Transverse colon (tissue), 4 donors: ENCODE results near the gene PAK2. TPM values are rescaled to one million over a fixed set of nuclear protein-coding genes. Genes with fewer than 3 reads are reported as not detected.

Source experiments
- DNase-seq: peaks from one replicate; pipeline ENCODE4 v3.0.0-alpha.2; 2019
- H3K27ac ChIP-seq, 4 donors: fragments of 200-600 bp; sonication (generic); 2 replicates each; pipeline ENCODE4 v1.5.1; 2016 to 2018; ENCODE audit warnings: inconsistent platforms in 4 of 4
- H3K27me3 ChIP-seq: fragments of 200-600 bp; sonication (generic); 2 replicates; pipeline ENCODE4 v1.5.1; 2017; ENCODE audit warnings: inconsistent platforms
- H3K36me3 ChIP-seq, 4 donors: fragments of 200-600 bp; sonication (generic); 2 replicates each; pipeline ENCODE4 v1.5.1; 2017 to 2019; ENCODE audit warnings: inconsistent platforms in 4 of 4
- H3K4me1 ChIP-seq, 4 donors: fragments of 200-600 bp; sonication (generic); 2 replicates each; pipeline ENCODE4 v1.5.1; 2017 to 2020; ENCODE audit warnings: inconsistent platforms in 4 of 4
- H3K4me3 ChIP-seq, 4 donors: fragments of 200-600 bp; sonication (generic); 1 replicate in 1 of 4; 2 replicates in 3 of 4; pipeline versions ENCODE4 v1.5.1 to v1.6.1; 2017 to 2019; ENCODE audit warnings: inconsistent platforms in 4 of 4
- H3K9me3 ChIP-seq, 2 donors: fragments of 200-600 bp; sonication (generic); 2 replicates each; pipeline ENCODE4 v1.5.1; 2017 to 2019; ENCODE audit warnings: inconsistent platforms in 2 of 2
- CTCF ChIP-seq, 5 experiments: fragments of 200-600 bp in 3 of 5; fragments of 450-650 bp in 2 of 5; sonication (generic) in 3 of 5; IDR thresholded peaks; 1 replicate in 2 of 5; 2 replicates in 3 of 5; pipeline ENCODE4 v1.5.1; 2016 to 2017; ENCODE audit warnings: antibody characterized with exemption in 5 of 5, inconsistent platforms in 3 of 5, mild to moderate bottlenecking in 2 of 5, moderate library complexity in 1 of 5
- EP300 ChIP-seq: sonication (generic); formaldehyde crosslinking; IDR thresholded peaks from one replicate; pipeline ENCODE4 v1.6.1; 2017; ENCODE audit warnings: antibody characterized with exemption, low read depth
- POLR2A ChIP-seq: fragments of 450-650 bp; IDR thresholded peaks from one replicate; pipeline ENCODE4 v1.6.1; 2016; ENCODE audit warnings: antibody characterized with exemption, mild to moderate bottlenecking, moderate library complexity
- POLR2AphosphoS5 ChIP-seq, 3 donors: sonication (generic); formaldehyde crosslinking; IDR thresholded peaks; one replicate each; pipeline ENCODE4 v1.6.1; 2016; ENCODE audit warnings: antibody characterized with exemption in 3 of 3
- WGBS, 2 donors: methylation state at CpG; one replicate each; pipeline ENCODE4 v1.1.5; 2018; ENCODE audit warnings: low coverage in 1 of 2; 5-methylcytosine and 5-hydroxymethylcytosine counted together
- in situ Hi-C, 4 donors: fragments of 200-750 bp; cut with MboI; loops; one replicate each; pipeline versions ENCODE4 v1.15.0 to v1.15.1; 2017; ENCODE audit warnings: low sequenced_read_pairs in 3 of 4, low pct_ligation_motif_present in 1 of 4, low pct_unique_long_range_greater_than_20kb in 1 of 4
- intact Hi-C: fragments of 100-400 bp; cut with DNase I; formaldehyde crosslinking; loops from one replicate; pipeline ENCODE4 v1.15.1; 2023; ENCODE audit warnings: low total_unique reads
- total RNA-seq, 4 donors: library from RNA; depleted of rRNA; stranded (reverse); fragments of >200 nt; gene quantifications; one replicate each; pipeline ENCODE4 v1.1.0, GENCODE V29; 2016

PAK2 gene
- total RNA-seq, 4 donors from 2014 or later = 16.3 to 54.5 (median 36.7) TPM

GRCh38 chr3:196753201-196753600 lies 13.5 kb downstream of the PAK2 start:
- no peaks in the 10 kb centered on the region for H3K27me3 ChIP-seq
- no peak for DNase-seq

GRCh38 chr3:196754091-196754981 lies 14.7 kb downstream of the PAK2 start:
- peaks cover 0 to 6% of the 10 kb centered on the region in 2 donors for H3K9me3 ChIP-seq
- peak overlapping the region; percentile 41 to 70 (median 66) for H3K27ac ChIP-seq
- H3K4me3 ChIP-seq = no peak overlapping the region
- H3K27me3 ChIP-seq = no peaks in the 10 kb centered on the region
- WGBS, 2 donors = 28 to 54% methylated on average over 2 to 9 of the region's 9 CpGs
- in situ Hi-C loops (no loop called here), intact Hi-C loops (no loop called here)
- peaks cover 0 to 31% (median 15%) of the 10 kb centered on the region in 4 donors for H3K4me1 ChIP-seq
- TF ChIP-seq POLR2A (no peak), CTCF (IDR thresholded peaks at IDR 0.05) (no peak), EP300 (no peak), POLR2AphosphoS5 (IDR thresholded peaks at IDR 0.05) (no peak)
- H3K36me3 ChIP-seq = no peaks in the 10 kb centered on the region
- peak; percentile 45 for DNase-seq

More at GRCh38 chr3:196753201-196753600, 13.5 kb downstream of the PAK2 start:
- WGBS, 2 donors = 94 to 100% methylated on average over 1 to 8 of the region's 8 CpGs
- Histone ChIP-seq H3K9me3 (peaks cover 0 to 6% of the 10 kb centered on the region in 2 donors), H3K4me1 (peaks cover 0 to 29% (median 15%) of the 10 kb centered on the region in 4 donors), H3K27ac (peak overlapping the region in 1 of 4 donors; percentile 70), H3K36me3 (no peaks in the 10 kb centered on the region), H3K4me3 (no peak overlapping the region)
- no peak for TF ChIP-seq CTCF (IDR thresholded peaks at IDR 0.05)
- no peak for TF ChIP-seq POLR2A
- TF ChIP-seq POLR2AphosphoS5 (IDR thresholded peaks at IDR 0.05) = no peak
- TF ChIP-seq EP300 = no peak
- intact Hi-C loops (no loop called here), in situ Hi-C loops (no loop called here)

GRCh38 chr3:196756732-196757131 lies 17.1 kb downstream of the PAK2 start:
- in situ Hi-C loops = no loop called here
- H3K4me1 ChIP-seq = peaks cover 0 to 29% (median 15%) of the 10 kb centered on the region in 4 donors
- no peaks in the 10 kb centered on the region for H3K36me3 ChIP-seq
- H3K27me3 ChIP-seq = no peaks in the 10 kb centered on the region
- no peak overlapping the region for H3K27ac ChIP-seq
- peaks cover 0 to 6% of the 10 kb centered on the region in 2 donors for H3K9me3 ChIP-seq
- no peak for TF ChIP-seq EP300
- no peak for TF ChIP-seq CTCF (IDR thresholded peaks at IDR 0.05)
- TF ChIP-seq POLR2A = no peak
- no peak for TF ChIP-seq POLR2AphosphoS5 (IDR thresholded peaks at IDR 0.05)
- no peak overlapping the region for H3K4me3 ChIP-seq
- intact Hi-C loops = no loop called here
- 83 to 92% methylated on average over 2 to 4 of the region's 4 CpGs for WGBS, 2 donors
- DNase-seq = no peak

- TF ChIP-seq POLR2AphosphoS5 (IDR thresholded peaks at IDR 0.05) (no peak), CTCF (IDR thresholded peaks at IDR 0.05) (no peak), EP300 (no peak), POLR2A (no peak)
- no peak for DNase-seq
- intact Hi-C loops = no loop called here
- WGBS, 2 donors = 84% methylated on average over 8 to 9 of the region's 9 CpGs
- H3K4me3 ChIP-seq = no peak overlapping the region
- H3K4me1 ChIP-seq = peaks cover 0 to 27% (median 15%) of the 10 kb centered on the region in 4 donors
- in situ Hi-C loops = no loop called here
- H3K36me3 ChIP-seq = no peaks in the 10 kb centered on the region
- H3K9me3 ChIP-seq = peaks cover 0 to 6% of the 10 kb centered on the region in 2 donors
- H3K27me3 ChIP-seq = no peaks in the 10 kb centered on the region
- no peak overlapping the region for H3K27ac ChIP-seq
Observed at GRCh38 chr3:196757876-196758739, 18.5 kb downstream of the PAK2 start.
